A549 (cell line): Measurements from ENCODE around the gene CD47. TPM values are rescaled to one million over a fixed set of nuclear protein-coding genes. Genes with fewer than 3 reads are reported as not detected.

Experiments used
- ATAC-seq, 2 experiments: fragments of 200-7000 bp in 1 of 2; fragments of >200 bp in 1 of 2; cut with Nextera tagmentation in 1 of 2; cut with Tn5 transposase in 1 of 2; 3 replicates each; pipeline versions ENCODE4 v1.8.0 to v1.9.1; 2018 to 2020; ENCODE audit warnings: mild to moderate bottlenecking in 1 of 2, moderate library complexity in 1 of 2
- CTCF ChIA-PET: fragments of 300-600 bp; sonication (Branson Sonifier 250); formaldehyde crosslinking; extraction: SDS; loops from one replicate; lab custom pipeline; 2021; ENCODE audit warnings: antibody characterized with exemption, inconsistent platforms; lab: Yijun Ruan, JAX
- POLR2A ChIA-PET: fragments of 350-600 bp; formaldehyde crosslinking; extraction: SDS; loops from one replicate; lab custom pipeline; 2021; ENCODE audit warnings: antibody characterized with exemption, inconsistent platforms; lab: Yijun Ruan, JAX
- DNase-seq, 2 experiments: peaks; one replicate each; pipeline versions ENCODE4 v3.0.0 to v3.0.0-alpha.2; 2011 to 2016; ENCODE audit warnings: low read depth in 1 of 2, low spot score in 1 of 2
- FAIRE-seq: peaks from 2 replicates; lab custom pipeline; 2011; peaks lifted over from hg19 to GRCh38; lab: Jason Lieb, UNC
- H3K27ac ChIP-seq, 2 experiments: fragments of >200 bp; sonication (Bioruptor Twin); formaldehyde crosslinking; 3 replicates each; pipeline ENCODE4 v1.5.1; 2016 to 2017
- H3K4me1 ChIP-seq: fragments of >200 bp; sonication (Bioruptor Twin); formaldehyde crosslinking; 3 replicates; pipeline ENCODE4 v1.6.1; 2016
- H3K4me2 ChIP-seq: fragments of >200 bp; sonication (Bioruptor Twin); formaldehyde crosslinking; 3 replicates; pipeline ENCODE4 v1.6.1; 2016
- H3K4me3 ChIP-seq: fragments of >200 bp; sonication (Bioruptor Twin); formaldehyde crosslinking; 3 replicates; pipeline ENCODE4 v1.5.1; 2016
- H3K9me3 ChIP-seq: fragments of >200 bp; sonication (Bioruptor Twin); formaldehyde crosslinking; 3 replicates; pipeline ENCODE4 v1.6.1; 2016
- BHLHE40 ChIP-seq: IDR thresholded peaks from 2 replicates; pipeline ENCODE4 v1.6.1; 2012; ENCODE audit warnings: low read depth, low read length, inconsistent platforms
- CBX2 ChIP-seq: fragments of 200-600 bp; sonication (generic); IDR thresholded peaks from 2 replicates; pipeline ENCODE4 v1.6.1; 2016; ENCODE audit warnings: low read depth, mild to moderate bottlenecking, borderline replicate concordance
- E2F6 ChIP-seq: IDR thresholded peaks from 2 replicates; pipeline ENCODE4 v1.6.1; 2012; ENCODE audit warnings: low read depth, borderline replicate concordance
- ELK1 ChIP-seq: fragments of 150-350 bp; IDR thresholded peaks from 2 replicates; pipeline ENCODE4 v1.6.1; 2014; ENCODE audit warnings: low read depth, mild to moderate bottlenecking, low read length
- FOSB ChIP-seq: fragments of 250-450 bp; sonication (Bioruptor Pico); IDR thresholded peaks from 2 replicates; pipeline ENCODE4 v1.5.0; 2020; ENCODE audit warnings: mild to moderate bottlenecking, moderate library complexity
- FOSL2 ChIP-seq, 2 experiments: fragments of 450-650 bp in 1 of 2; fragments of >200 bp in 1 of 2; sonication (Bioruptor Twin) in 1 of 2; formaldehyde crosslinking; IDR thresholded peaks; 2 replicates each; pipeline versions ENCODE4 v1.5.0 to v1.6.1; 2016 to 2020; ENCODE audit warnings: mild to moderate bottlenecking in 1 of 2, moderate library complexity in 1 of 2
- FOXS1 ChIP-seq: fragments of 250-450 bp; sonication (Bioruptor Pico); IDR thresholded peaks from 2 replicates; pipeline ENCODE4 v1.5.0; 2020; ENCODE audit warnings: mild to moderate bottlenecking, moderate library complexity
- GATA3 ChIP-seq: IDR thresholded peaks from 2 replicates; pipeline ENCODE4 v1.6.1; 2012; ENCODE audit warnings: borderline replicate concordance
- HES2 ChIP-seq: fragments of >200 bp; sonication (Bioruptor Twin); formaldehyde crosslinking; IDR thresholded peaks from 2 replicates; pipeline ENCODE4 v1.6.1; 2016
- HOXA7 ChIP-seq: fragments of 250-450 bp; sonication (Bioruptor Pico); IDR thresholded peaks from 2 replicates; pipeline ENCODE4 v1.5.0; 2020; ENCODE audit warnings: mild to moderate bottlenecking, moderate library complexity
- KDM1A ChIP-seq: fragments of 200-600 bp; sonication (generic); IDR thresholded peaks from 2 replicates; pipeline ENCODE4 v1.6.1; 2016; ENCODE audit warnings: low read depth, mild to moderate bottlenecking
- MAFK ChIP-seq: fragments of 450-650 bp; IDR thresholded peaks from 2 replicates; pipeline ENCODE4 v1.6.1; 2014; ENCODE audit not compliant: partially characterized antibody
- PHF8 ChIP-seq: fragments of 200-600 bp; sonication (generic); IDR thresholded peaks from 2 replicates; pipeline ENCODE4 v1.6.1; 2016; ENCODE audit warnings: low read depth, mild to moderate bottlenecking, antibody characterized with exemption, moderate library complexity, borderline replicate concordance
- RAD21 ChIP-seq, 2 experiments: fragments of >200 bp in 1 of 2; sonication (Bioruptor Twin) in 1 of 2; formaldehyde crosslinking in 1 of 2; IDR thresholded peaks in 1 of 2; conservative IDR thresholded peaks in 1 of 2; 2 replicates in 1 of 2; 3 replicates in 1 of 2; pipeline ENCODE4 v1.6.1; 2012 to 2018; ENCODE audit warnings: inconsistent platforms in 1 of 2
- RCOR1 ChIP-seq: fragments of 150-350 bp; IDR thresholded peaks from 2 replicates; pipeline ENCODE4 v1.6.1; 2014; ENCODE audit warnings: antibody characterized with exemption, low read length, low read depth
- REST ChIP-seq: fragments of 200-600 bp; sonication (generic); IDR thresholded peaks from 2 replicates; pipeline ENCODE4 v1.6.1; 2016; ENCODE audit warnings: antibody characterized with exemption, mild to moderate bottlenecking, moderate library complexity
- USF2 ChIP-seq: fragments of 450-650 bp; IDR thresholded peaks from 2 replicates; pipeline ENCODE4 v1.6.1; 2014; ENCODE audit warnings: antibody characterized with exemption
- WGBS: methylation state at CpG from one replicate; pipeline ENCODE4 v1.1.6; 2017; ENCODE audit errors: missing lambda C conversion rate; 5-methylcytosine and 5-hydroxymethylcytosine counted together
- polyA plus RNA-seq, 4 experiments: library from polyadenylated mRNA; depleted of rRNA in 3 of 4; stranded (reverse); fragments of >200 nt; fragmentation: RNase III in 1 of 4; extraction: RNeasy Plus Mini Kit Qiagen cat#74134 plus additional on column Dnase treatment in 1 of 4; gene quantifications; 2 replicates in 3 of 4; 3 replicates in 1 of 4; pipeline ENCODE4 v1.2.3, GENCODE V29; 2011 to 2017

Gene CD47
- polyA plus RNA-seq, 2 of the 4 experiments (the other 2 are of a cell fraction): 31.0 to 35.9 TPM

- no peak for FAIRE-seq
These were observed 14.3 kb downstream of the CD47 start for GRCh38 chr3:108076564-108076963.

More at GRCh38 chr3:108076564-108076963, 14.3 kb downstream of the CD47 start:
- CTCF ChIA-PET: interaction anchor here (0.7 kb wide), 1 partner anchor 149 kb away, joined by 3 read pairs; no protein-coding TSS in a partner anchor
- TF ChIP-seq FOXS1 (no peak), FOSL2 (IDR thresholded peaks at IDR 0.05) (no peak), FOSL2 (CRISPR knock-in tag; IDR thresholded peaks at IDR 0.05) (no peak), BHLHE40 (no peak), FOSB (no peak), E2F6 (no peak), MAFK (no peak), GATA3 (no peak), REST (no peak), ELK1 (no peak), HES2 (no peak), CBX2 (no peak), RCOR1 (no peak), USF2 (no peak), PHF8 (no peak), KDM1A (no peak), HOXA7 (no peak), RAD21 (conservative IDR thresholded peaks at IDR 0.05 in 1 of 2, IDR thresholded peaks at IDR 0.05 in 1 of 2) (no peak)
- Histone ChIP-seq H3K9me3 (no peaks in the 10 kb centered on the region), H3K4me3 (no peak overlapping the region), H3K4me2 (no peak overlapping the region), H3K27ac (no peak overlapping the region), H3K4me1 (no peaks in the 10 kb centered on the region)
- WGBS: 73% methylated on average over 2 of the region's 2 CpGs
- no peak for ATAC-seq
- no peak for DNase-seq
- POLR2A ChIA-PET: no interaction called here
